ENCODE data around the gene ABCA7.

GRCh38 chr19:1011831-1012333 lies 28.0 kb upstream of the ABCA7 start:
- TF ChIP-seq, protein P1, sequence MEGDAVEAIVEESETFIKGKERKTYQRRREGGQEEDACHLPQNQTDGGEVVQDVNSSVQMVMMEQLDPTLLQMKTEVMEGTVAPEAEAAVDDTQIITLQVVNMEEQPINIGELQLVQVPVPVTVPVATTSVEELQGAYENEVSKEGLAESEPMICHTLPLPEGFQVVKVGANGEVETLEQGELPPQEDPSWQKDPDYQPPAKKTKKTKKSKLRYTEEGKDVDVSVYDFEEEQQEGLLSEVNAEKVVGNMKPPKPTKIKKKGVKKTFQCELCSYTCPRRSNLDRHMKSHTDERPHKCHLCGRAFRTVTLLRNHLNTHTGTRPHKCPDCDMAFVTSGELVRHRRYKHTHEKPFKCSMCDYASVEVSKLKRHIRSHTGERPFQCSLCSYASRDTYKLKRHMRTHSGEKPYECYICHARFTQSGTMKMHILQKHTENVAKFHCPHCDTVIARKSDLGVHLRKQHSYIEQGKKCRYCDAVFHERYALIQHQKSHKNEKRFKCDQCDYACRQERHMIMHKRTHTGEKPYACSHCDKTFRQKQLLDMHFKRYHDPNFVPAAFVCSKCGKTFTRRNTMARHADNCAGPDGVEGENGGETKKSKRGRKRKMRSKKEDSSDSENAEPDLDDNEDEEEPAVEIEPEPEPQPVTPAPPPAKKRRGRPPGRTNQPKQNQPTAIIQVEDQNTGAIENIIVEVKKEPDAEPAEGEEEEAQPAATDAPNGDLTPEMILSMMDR (IDR thresholded peaks at IDR 0.05): no peak
- TF ChIP-seq POLR2A (IDR thresholded peaks at IDR 0.05): no peak
